Neural progenitor cell (in vitro differentiated cells): ENCODE data around the gene ABHD3. TPM values are rescaled to one million over a fixed set of nuclear protein-coding genes. Genes with fewer than 3 reads are reported as not detected.
"Not testable (repeated sequence)": the region's sequence is repeated elsewhere in the genome, so short reads cannot be mapped to it uniquely, and the experiment has no call there.

Experiments used
- DNase-seq: peaks from one replicate; pipeline ENCODE4 v3.0.0-alpha.2; 2016; ENCODE audit warnings: low spot score
- H2AFZ ChIP-seq: fragments of 200-600 bp; sonication (generic); replicated peaks from 2 replicates; pipeline ENCODE4 v1.6.1; 2016; ENCODE audit warnings: antibody characterized with exemption
- H3F3A ChIP-seq: fragments of 200-600 bp; sonication (generic); 2 replicates; pipeline ENCODE4 v1.6.1; 2016; ENCODE audit warnings: antibody characterized with exemption, low read depth
- H3K27ac ChIP-seq: fragments of 200-600 bp; sonication (generic); 2 replicates; pipeline ENCODE4 v1.5.1; 2016; ENCODE audit warnings: mild to moderate bottlenecking
- H3K27me3 ChIP-seq: fragments of 200-600 bp; sonication (generic); 2 replicates; pipeline ENCODE4 v1.6.1; 2016; ENCODE audit warnings: mild to moderate bottlenecking, moderate library complexity
- H3K36me3 ChIP-seq: fragments of 200-600 bp; sonication (generic); 2 replicates; pipeline ENCODE4 v1.5.1; 2016
- H3K4me1 ChIP-seq: fragments of 200-600 bp; sonication (generic); 2 replicates; pipeline ENCODE4 v1.6.1; 2016; ENCODE audit warnings: mixed run types
- H3K4me2 ChIP-seq: fragments of 200-600 bp; sonication (generic); 2 replicates; pipeline ENCODE4 v1.6.1; 2016
- H3K4me3 ChIP-seq: fragments of 200-600 bp; sonication (generic); 2 replicates; pipeline ENCODE4 v1.5.1; 2016
- H3K79me2 ChIP-seq: fragments of 200-600 bp; sonication (generic); 2 replicates; pipeline ENCODE4 v1.6.1; 2016; ENCODE audit warnings: low read depth
- H3K9ac ChIP-seq: fragments of 200-600 bp; sonication (generic); 2 replicates; pipeline ENCODE4 v1.6.1; 2016
- H3K9me3 ChIP-seq: fragments of 200-600 bp; sonication (generic); 2 replicates; pipeline ENCODE4 v1.5.1; 2016; ENCODE audit warnings: low read depth
- H4K20me1 ChIP-seq: fragments of 200-600 bp; sonication (generic); 2 replicates; pipeline ENCODE4 v1.6.1; 2016; ENCODE audit warnings: low read depth
- H3K27ac Mint-ChIP-seq: 3 replicates; pipeline ENCODE4 v1.8.0; 2021; ENCODE audit warnings: mixed read lengths
- H3K27me3 Mint-ChIP-seq: 2 replicates; pipeline ENCODE4 v1.8.0; 2022; ENCODE audit warnings: low read depth, mild to moderate bottlenecking, inconsistent platforms, moderate library complexity, mixed read lengths; ENCODE audit not compliant: insufficient read depth
- H3K36me3 Mint-ChIP-seq: 3 replicates; pipeline ENCODE4 v1.8.0; 2021; ENCODE audit warnings: mixed read lengths
- H3K4me1 Mint-ChIP-seq: 3 replicates; pipeline ENCODE4 v1.8.0; 2021; ENCODE audit warnings: mixed read lengths
- H3K4me3 Mint-ChIP-seq: 3 replicates; pipeline ENCODE4 v1.8.0; 2021; ENCODE audit warnings: mild to moderate bottlenecking, moderate library complexity, mixed read lengths
- H3K9me3 Mint-ChIP-seq: 3 replicates; pipeline ENCODE4 v1.8.0; 2020; ENCODE audit warnings: mixed read lengths
- CTCF ChIP-seq: fragments of 200-600 bp; sonication (generic); IDR thresholded peaks from 2 replicates; pipeline ENCODE4 v1.5.1; 2017; ENCODE audit warnings: antibody characterized with exemption, mild to moderate bottlenecking
- EZH2 ChIP-seq: fragments of 200-600 bp; sonication (generic); IDR thresholded peaks from 2 replicates; pipeline ENCODE4 v1.6.1; 2017; ENCODE audit warnings: antibody characterized with exemption, mild to moderate bottlenecking, moderate library complexity
- EZH2phosphoT487 ChIP-seq: fragments of 200-600 bp; sonication (generic); IDR thresholded peaks from 2 replicates; pipeline ENCODE4 v1.6.1; 2017; ENCODE audit warnings: antibody characterized with exemption
- total RNA-seq: library from RNA; depleted of rRNA; stranded (reverse); fragments of >200 nt; gene quantifications from 2 replicates; pipeline ENCODE4 v1.2.3, GENCODE V29; 2015; ENCODE audit warnings: low replicate concordance

The ABHD3 gene
- total RNA-seq, 1 donor from 2014 or later, result 21.0 TPM

GRCh38 chr18:21629089-21629832 lies 75.3 kb downstream of the ABHD3 start:
- TF ChIP-seq CTCF (no peak), EZH2phosphoT487 (no peak), EZH2 (no peak)
- Mint-ChIP-seq H3K27me3 (no peaks in the 10 kb centered on the region), H3K4me3 (no peak overlapping the region), H3K4me1 (no peaks in the 10 kb centered on the region), H3K9me3 (no peaks in the 10 kb centered on the region), H3K27ac (no peak overlapping the region), H3K36me3 (peaks cover 37% of the 10 kb centered on the region)
- Histone ChIP-seq H3F3A (peaks cover 29% of the 10 kb centered on the region), H3K4me3 (no peak overlapping the region), H3K4me2 (no peak overlapping the region), H3K36me3 (peaks cover 37% of the 10 kb centered on the region), H3K27me3 (no peaks in the 10 kb centered on the region), H3K9ac (no peak overlapping the region), H3K4me1 (no peaks in the 10 kb centered on the region), H4K20me1 (peaks cover 20% of the 10 kb centered on the region), H3K79me2 (peaks cover 50% of the 10 kb centered on the region), H3K9me3 (no peaks in the 10 kb centered on the region), H3K27ac (no peak overlapping the region), H2AFZ (no peak overlapping the region)
- no peak for DNase-seq

- not testable (repeated sequence) for H3K9ac ChIP-seq, H3K4me3 ChIP-seq, H2AFZ ChIP-seq, H3K4me1 Mint-ChIP-seq, H3K4me3 Mint-ChIP-seq, H3K4me1 ChIP-seq, H3K27ac ChIP-seq, H3K9me3 Mint-ChIP-seq, H3K4me2 ChIP-seq, H3F3A ChIP-seq, DNase-seq, H3K27me3 ChIP-seq, H3K27me3 Mint-ChIP-seq, H3K9me3 ChIP-seq, H3K27ac Mint-ChIP-seq
- peaks cover 47% of the 10 kb centered on the region for H3K36me3 Mint-ChIP-seq
- Histone ChIP-seq H4K20me1 (peaks cover 73% of the 10 kb centered on the region), H3K79me2 (peaks cover 100% of the 10 kb centered on the region), H3K36me3 (peaks cover 20% of the 10 kb centered on the region)
Observed at GRCh38 chr18:21621640-21622039, 82.9 kb downstream of the ABHD3 start.

- Histone ChIP-seq H3K27me3 (no peaks in the 10 kb centered on the region), H3F3A (peaks cover 15% of the 10 kb centered on the region), H3K9me3 (no peaks in the 10 kb centered on the region), H3K79me2 (peaks cover 53% of the 10 kb centered on the region), H3K4me3 (peak within 1 kb of the TSS; percentile 91), H3K9ac (peak within 1 kb of the TSS; percentile 87), H3K27ac (peak within 1 kb of the TSS; percentile 76), H3K4me1 (peaks cover 17% of the 10 kb centered on the region), H2AFZ (peak within 1 kb of the TSS; percentile 75), H3K36me3 (peaks cover 14% of the 10 kb centered on the region), H3K4me2 (peak within 1 kb of the TSS; percentile 92), H4K20me1 (peaks cover 39% of the 10 kb centered on the region)
- H3K4me1 Mint-ChIP-seq, result peaks cover 22% of the 10 kb centered on the region
- H3K4me3 Mint-ChIP-seq, result peak within 1 kb of the TSS; percentile 99
- DNase-seq, result peak; percentile 95
- H3K27ac Mint-ChIP-seq, result peak within 1 kb of the TSS; percentile 98
- peaks cover 9% of the 10 kb centered on the region for H3K27me3 Mint-ChIP-seq
- H3K9me3 Mint-ChIP-seq, result peaks cover 15% of the 10 kb centered on the region
- TF ChIP-seq EZH2 (peak; percentile 44), CTCF (peak; percentile 93), EZH2phosphoT487 (no peak)
- peaks cover 24% of the 10 kb centered on the region for H3K36me3 Mint-ChIP-seq
Observed at GRCh38 chr18:21612125-21613039, 92.2 kb downstream of the ABHD3 start, which contains the start of gene SNRPD1. Gene SNRPD1 (plus strand): TSS chr18:21612314. CDS start chr18:21612430, 116 bp downstream.

- peak overlapping the region; percentile 75 for H2AFZ ChIP-seq
- H3K4me3 Mint-ChIP-seq, result peak overlapping the region; percentile 99
- H3K36me3 Mint-ChIP-seq, result peaks cover 18% of the 10 kb centered on the region
- H3K4me3 ChIP-seq, result peak overlapping the region; percentile 91
- H3K9me3 Mint-ChIP-seq, H3K9ac ChIP-seq, H3K27ac ChIP-seq, H3K27me3 ChIP-seq, H3K9me3 ChIP-seq, H3K27me3 Mint-ChIP-seq: not testable (repeated sequence)
- peaks cover 22% of the 10 kb centered on the region for H3K4me1 Mint-ChIP-seq
- H3K4me2 ChIP-seq, result peak overlapping the region; percentile 92
- H3K36me3 ChIP-seq, result peaks cover 14% of the 10 kb centered on the region
- H3K79me2 ChIP-seq, result peaks cover 45% of the 10 kb centered on the region
- peaks cover 17% of the 10 kb centered on the region for H3K4me1 ChIP-seq
- peaks cover 15% of the 10 kb centered on the region for H3F3A ChIP-seq
- peak; percentile 2 for DNase-seq
- H4K20me1 ChIP-seq, result peaks cover 31% of the 10 kb centered on the region
- peak overlapping the region; percentile 98 for H3K27ac Mint-ChIP-seq
Observed at GRCh38 chr18:21611401-21612124, 93.0 kb downstream of the ABHD3 start.
